WTC11 (cell line): ENCODE measurements around the gene MYH11.

ENCODE experiments used
- CBFB ChIP-seq: sonication (generic); formaldehyde crosslinking; IDR thresholded peaks from 2 replicates; pipeline ENCODE4 v1.8.1; 2022; ENCODE audit warnings: mild to moderate bottlenecking, low read depth, missing genetic modification reagents
- CREB1 ChIP-seq: sonication (generic); formaldehyde crosslinking; IDR thresholded peaks from 2 replicates; pipeline ENCODE4 v1.8.0; 2023; ENCODE audit warnings: mild to moderate bottlenecking, missing genetic modification reagents
- RELA ChIP-seq: sonication (generic); formaldehyde crosslinking; IDR thresholded peaks from 2 replicates; pipeline ENCODE4 v1.8.1; 2022; ENCODE audit warnings: missing genetic modification reagents, mild to moderate bottlenecking, borderline replicate concordance
- TCF7 ChIP-seq: sonication (generic); formaldehyde crosslinking; IDR thresholded peaks from 2 replicates; pipeline ENCODE4 v1.8.0; 2022; ENCODE audit warnings: mild to moderate bottlenecking, low read depth, missing genetic modification reagents, moderate library complexity
- ZNF121 ChIP-seq: sonication (generic); formaldehyde crosslinking; IDR thresholded peaks from 2 replicates; pipeline ENCODE4 v1.8.0; 2023; ENCODE audit warnings: missing genetic modification reagents
- TF ChIP-seq, protein P1 (sequence below): fragments of 200-600 bp; IDR thresholded peaks from 2 replicates; pipeline ENCODE4 v1.8.0; 2022; ENCODE audit warnings: antibody characterized with exemption
- TF ChIP-seq, protein P2 (sequence below): sonication (generic); formaldehyde crosslinking; IDR thresholded peaks from 2 replicates; pipeline ENCODE4 v1.8.0; 2022; ENCODE audit warnings: mild to moderate bottlenecking, missing genetic modification reagents

DNA sequence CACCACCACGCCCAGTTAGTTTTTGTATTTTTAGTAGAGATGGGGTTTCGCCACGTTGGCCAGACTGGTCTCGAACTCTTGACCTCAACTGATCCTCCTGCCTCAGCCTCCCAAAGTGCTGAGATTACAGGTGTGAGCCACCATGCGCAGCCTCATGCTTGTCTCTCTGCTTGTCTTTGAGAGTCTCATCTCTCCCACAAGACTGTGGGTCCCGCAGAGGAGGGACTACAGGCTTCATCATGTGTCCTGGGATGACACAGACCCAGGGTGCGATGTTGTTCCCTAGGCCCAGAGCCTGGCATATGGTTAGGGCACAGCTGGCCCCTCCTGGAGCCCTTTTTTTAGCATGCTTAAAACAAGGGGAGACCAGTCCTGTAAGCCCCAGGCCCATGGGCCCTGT is 104.9 kb downstream of the MYH11 start:
- TF ChIP-seq ZNF121 (no peak), CBFB (CRISPR knock-in tag) (no peak), CREB1 (no peak), RELA (no peak), TCF7 (CRISPR knock-in tag) (no peak)
- TF ChIP-seq, protein P1, sequence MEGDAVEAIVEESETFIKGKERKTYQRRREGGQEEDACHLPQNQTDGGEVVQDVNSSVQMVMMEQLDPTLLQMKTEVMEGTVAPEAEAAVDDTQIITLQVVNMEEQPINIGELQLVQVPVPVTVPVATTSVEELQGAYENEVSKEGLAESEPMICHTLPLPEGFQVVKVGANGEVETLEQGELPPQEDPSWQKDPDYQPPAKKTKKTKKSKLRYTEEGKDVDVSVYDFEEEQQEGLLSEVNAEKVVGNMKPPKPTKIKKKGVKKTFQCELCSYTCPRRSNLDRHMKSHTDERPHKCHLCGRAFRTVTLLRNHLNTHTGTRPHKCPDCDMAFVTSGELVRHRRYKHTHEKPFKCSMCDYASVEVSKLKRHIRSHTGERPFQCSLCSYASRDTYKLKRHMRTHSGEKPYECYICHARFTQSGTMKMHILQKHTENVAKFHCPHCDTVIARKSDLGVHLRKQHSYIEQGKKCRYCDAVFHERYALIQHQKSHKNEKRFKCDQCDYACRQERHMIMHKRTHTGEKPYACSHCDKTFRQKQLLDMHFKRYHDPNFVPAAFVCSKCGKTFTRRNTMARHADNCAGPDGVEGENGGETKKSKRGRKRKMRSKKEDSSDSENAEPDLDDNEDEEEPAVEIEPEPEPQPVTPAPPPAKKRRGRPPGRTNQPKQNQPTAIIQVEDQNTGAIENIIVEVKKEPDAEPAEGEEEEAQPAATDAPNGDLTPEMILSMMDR = no peak
- TF ChIP-seq, protein P2, sequence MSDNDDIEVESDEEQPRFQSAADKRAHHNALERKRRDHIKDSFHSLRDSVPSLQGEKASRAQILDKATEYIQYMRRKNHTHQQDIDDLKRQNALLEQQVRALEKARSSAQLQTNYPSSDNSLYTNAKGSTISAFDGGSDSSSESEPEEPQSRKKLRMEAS = no peak
